Middle frontal gyrus (tissue), 1 donor: Measurements from ENCODE around the gene DUSP22.

ENCODE experiments used
- DNase-seq: peaks from one replicate; pipeline ENCODE4 v3.0.0-alpha.2; 2015; ENCODE audit warnings: low spot score; ENCODE audit errors: extremely low spot score

Gene DUSP22

DNA sequence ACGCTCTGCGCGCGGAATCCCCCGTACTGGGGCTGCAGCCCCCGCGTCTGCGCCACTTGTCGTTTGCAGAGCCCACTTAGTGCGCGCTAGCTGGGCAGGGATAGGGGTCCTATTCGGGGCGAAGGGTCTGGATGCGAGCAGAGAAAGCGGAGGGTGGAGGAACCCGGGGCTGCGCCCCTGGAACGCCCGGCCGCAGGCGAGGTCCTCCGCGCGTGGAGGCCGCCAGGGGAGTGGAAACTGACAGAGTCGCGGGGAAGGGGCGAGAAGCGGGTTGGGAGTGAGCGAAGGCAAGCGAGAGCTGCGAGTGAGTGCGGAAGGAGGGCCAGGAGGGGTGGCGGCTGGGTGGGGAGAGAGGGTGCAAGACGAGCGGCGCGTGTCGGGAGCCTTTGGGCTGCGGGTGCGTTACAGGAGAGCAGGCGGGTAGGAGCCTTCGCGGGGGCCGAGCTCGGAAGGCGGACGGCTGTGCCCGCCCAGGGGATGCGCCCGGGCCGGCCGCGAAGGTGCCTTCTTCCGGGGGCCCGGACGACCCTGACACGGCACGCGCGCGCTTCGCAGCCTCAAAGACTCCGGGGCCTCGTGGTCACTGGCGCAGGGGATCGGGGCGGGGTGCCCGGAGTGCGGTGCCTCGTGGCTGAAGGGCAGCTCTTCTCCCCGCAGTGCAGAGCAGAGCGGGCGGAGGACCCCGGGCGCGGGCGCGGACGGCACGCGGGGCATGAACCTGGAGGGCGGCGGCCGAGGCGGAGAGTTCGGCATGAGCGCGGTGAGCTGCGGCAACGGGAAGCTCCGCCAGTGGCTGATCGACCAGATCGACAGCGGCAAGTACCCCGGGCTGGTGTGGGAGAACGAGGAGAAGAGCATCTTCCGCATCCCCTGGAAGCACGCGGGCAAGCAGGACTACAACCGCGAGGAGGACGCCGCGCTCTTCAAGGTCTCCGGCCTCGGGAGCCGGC lies 100.4 kb downstream of the DUSP22 start:
- DNase-seq = no peak

GRCh38 chr6:393391-394221 lies 101.3 kb downstream of the DUSP22 start:
- DNase-seq = no peak

DNA sequence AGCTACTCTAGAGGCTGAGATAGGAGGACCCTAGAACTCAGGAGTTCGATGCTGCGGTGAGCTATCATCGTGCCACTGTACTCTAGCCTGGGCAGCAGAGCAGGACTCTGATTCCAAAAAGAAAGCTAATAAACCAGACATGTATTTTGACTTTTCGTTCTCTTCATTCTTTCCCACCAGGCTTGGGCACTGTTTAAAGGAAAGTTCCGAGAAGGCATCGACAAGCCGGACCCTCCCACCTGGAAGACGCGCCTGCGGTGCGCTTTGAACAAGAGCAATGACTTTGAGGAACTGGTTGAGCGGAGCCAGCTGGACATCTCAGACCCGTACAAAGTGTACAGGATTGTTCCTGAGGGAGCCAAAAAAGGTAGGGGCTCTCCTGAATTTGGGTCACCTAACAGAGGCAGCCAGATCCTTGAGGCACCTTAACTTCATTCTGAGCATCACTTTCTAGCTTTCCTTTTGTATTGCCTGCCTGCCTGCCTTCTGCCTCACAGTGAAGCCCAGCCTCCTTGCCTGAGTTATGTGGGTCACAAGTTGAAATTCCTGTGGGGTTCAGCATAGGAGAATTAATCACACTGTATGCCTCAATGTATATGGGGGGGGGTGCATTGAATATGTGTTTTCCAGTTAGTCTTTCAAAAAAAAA lies 102.5 kb downstream of the DUSP22 start:
- no peak for DNase-seq

GRCh38 chr6:395432-396125 lies 103.3 kb downstream of the DUSP22 start:
- no peak for DNase-seq

DNA sequence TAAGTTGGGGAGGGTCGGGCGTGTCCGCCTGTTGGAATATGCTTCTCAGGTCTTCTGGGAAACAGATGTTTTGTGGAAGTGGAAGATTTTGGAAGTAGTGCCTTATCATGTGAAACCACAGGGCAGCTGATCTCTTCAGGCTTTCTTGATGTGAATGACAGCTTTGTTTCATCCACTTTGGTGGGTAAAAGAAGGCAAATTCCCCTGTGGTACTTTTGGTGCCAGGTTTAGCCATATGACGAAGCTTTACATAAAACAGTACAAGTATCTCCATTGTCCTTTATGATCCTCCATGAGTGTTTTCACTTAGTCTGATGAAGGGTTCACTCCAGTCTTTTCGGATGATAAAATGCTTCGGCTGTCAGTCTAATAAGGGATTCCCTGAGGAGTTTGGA lies 103.8 kb downstream of the DUSP22 start:
- DNase-seq = no peak

GRCh38 chr6:397056-397455 lies 104.8 kb downstream of the DUSP22 start:
- DNase-seq = no peak

GRCh38 chr6:397604-398003 lies 105.3 kb downstream of the DUSP22 start:
- no peak for DNase-seq

DNA sequence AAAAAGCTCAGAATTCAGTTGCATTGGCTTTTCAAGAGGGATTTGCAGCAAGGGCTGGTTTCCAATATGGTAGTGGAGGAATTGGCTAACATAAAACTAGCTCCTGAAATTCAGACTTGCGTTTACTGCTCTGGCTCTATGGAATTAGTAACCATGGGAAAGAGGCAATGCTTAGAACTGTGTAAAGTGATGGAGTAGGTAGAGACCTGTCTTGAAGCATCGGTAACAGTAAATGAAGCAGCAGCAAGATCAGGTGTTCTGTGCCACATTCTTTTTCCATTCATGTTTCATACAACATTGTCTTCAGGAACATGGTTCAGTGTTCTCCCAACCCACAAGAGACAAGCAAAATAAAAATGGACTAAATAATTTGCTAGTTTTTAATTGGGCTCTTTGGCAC lies 105.8 kb downstream of the DUSP22 start:
- DNase-seq = no peak

GRCh38 chr6:398558-399078 lies 106.3 kb downstream of the DUSP22 start:
- DNase-seq = no peak

DNA sequence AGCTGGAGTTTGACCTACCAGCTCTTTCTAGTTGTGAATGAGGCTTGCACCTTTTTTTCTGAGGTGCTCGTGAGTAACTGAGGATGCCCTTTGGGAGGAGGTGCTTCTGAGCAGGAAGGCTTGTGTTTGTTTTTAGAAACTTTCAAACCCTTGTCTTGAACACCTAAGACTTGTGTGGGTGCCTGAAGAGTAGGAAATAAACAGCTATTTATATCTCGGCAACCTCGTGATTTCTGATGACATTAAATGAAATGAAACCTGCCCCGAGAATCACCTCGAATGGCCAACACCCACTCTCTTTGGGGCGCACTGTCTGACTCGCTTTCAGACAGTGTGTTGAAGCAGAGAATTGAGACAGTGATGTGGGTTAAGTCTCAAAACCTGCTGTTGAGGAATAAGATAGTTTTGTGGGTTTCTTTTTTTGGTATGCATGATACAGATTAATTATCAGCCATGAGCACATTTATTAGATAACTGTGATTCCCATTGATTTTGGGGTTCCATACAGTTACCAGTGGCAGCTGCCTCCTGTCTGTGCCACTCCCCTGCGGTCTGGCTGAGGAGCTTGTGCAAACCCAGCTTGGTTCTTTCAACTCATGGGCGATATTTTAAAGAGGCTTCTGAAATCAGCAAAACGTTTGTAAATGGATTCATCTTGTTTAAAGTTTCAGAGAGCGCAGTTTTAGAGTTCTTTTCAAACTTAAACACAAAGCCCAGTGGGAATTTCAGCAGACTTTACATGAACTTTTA lies 107.7 kb downstream of the DUSP22 start:
- DNase-seq = no peak

GRCh38 chr6:400815-401214 lies 108.5 kb downstream of the DUSP22 start:
- DNase-seq = no peak
